OCI-LY7 (cell line): Measurements from ENCODE around the gene CABLES1. TPM values are rescaled to one million over a fixed set of nuclear protein-coding genes. Genes with fewer than 3 reads are reported as not detected.

ENCODE experiments used
- BruUV-seq: library from RNA; stranded (reverse); fragments of 400-500 nt; replicated peaks from 2 replicates; lab custom pipeline; 2021; lab: Mats Ljungman, UMichigan
- CTCF ChIA-PET: fragments of 300-600 bp; sonication (Branson Sonifier 250); formaldehyde crosslinking; loops from one replicate; lab custom pipeline; 2022; ENCODE audit warnings: antibody characterized with exemption; ENCODE audit not compliant: unreplicated experiment; lab: Charles Lee
- POLR2A ChIA-PET: fragments of 300-600 bp; sonication (Branson Sonifier 250); formaldehyde crosslinking; loops from one replicate; lab custom pipeline; 2022; ENCODE audit warnings: antibody characterized with exemption; lab: Charles Lee
- DNase-seq: peaks from one replicate; pipeline ENCODE4 v3.0.0-alpha.2; 2015; ENCODE audit warnings: low spot score
- H2AFZ ChIP-seq: fragments of 200-600 bp; sonication (generic), shearing (Covaris generic); 2 replicates; pipeline ENCODE4 v1.6.1; 2014; ENCODE audit warnings: mild to moderate bottlenecking, antibody characterized with exemption, low read length, moderate library complexity
- H3K27ac ChIP-seq: fragments of 200-600 bp; sonication (generic); 2 replicates; pipeline ENCODE4 v1.5.1; 2014; ENCODE audit warnings: mixed run types, low read depth, mild to moderate bottlenecking, moderate library complexity, low read length, inconsistent platforms; ENCODE audit not compliant: poor library complexity, severe bottlenecking
- H3K36me3 ChIP-seq: fragments of 200-600 bp; sonication (generic); 2 replicates; pipeline ENCODE4 v1.6.1; 2014; ENCODE audit warnings: mild to moderate bottlenecking, antibody characterized with exemption, low read length, moderate library complexity, mixed read lengths; ENCODE audit not compliant: insufficient read depth
- H3K4me1 ChIP-seq: fragments of 200-600 bp; sonication (generic); 2 replicates; pipeline ENCODE4 v1.5.1; 2014; ENCODE audit warnings: mild to moderate bottlenecking, low read length; ENCODE audit not compliant: insufficient read depth, poor library complexity, severe bottlenecking
- H3K4me2 ChIP-seq: fragments of 200-600 bp; sonication (generic); 2 replicates; pipeline ENCODE4 v1.6.1; 2014; ENCODE audit warnings: mild to moderate bottlenecking, low read length
- H3K4me3 ChIP-seq: fragments of 200-600 bp; sonication (generic); 2 replicates; pipeline ENCODE4 v1.5.1; 2014; ENCODE audit warnings: mild to moderate bottlenecking, low read depth, low read length; ENCODE audit not compliant: poor library complexity, severe bottlenecking
- H3K79me2 ChIP-seq: fragments of 200-600 bp; sonication (generic); 2 replicates; pipeline ENCODE4 v1.6.1; 2016; ENCODE audit warnings: low read depth, mild to moderate bottlenecking, low read length, moderate library complexity, mixed read lengths; ENCODE audit not compliant: insufficient read depth
- H3K9me2 ChIP-seq: fragments of 200-600 bp; sonication (generic); 2 replicates; pipeline ENCODE4 v1.6.1; 2016; ENCODE audit warnings: mild to moderate bottlenecking, low read length, mixed read lengths; ENCODE audit not compliant: insufficient read depth
- H3K9me3 ChIP-seq: fragments of 200-600 bp; sonication (generic); 2 replicates; pipeline ENCODE4 v1.6.1; 2014; ENCODE audit warnings: mild to moderate bottlenecking, mixed run types, low read length, mixed read lengths
- H4K20me1 ChIP-seq: fragments of 200-600 bp; sonication (generic); 2 replicates; pipeline ENCODE4 v1.6.1; 2014; ENCODE audit warnings: mild to moderate bottlenecking, antibody characterized with exemption, low read length, moderate library complexity, mixed read lengths; ENCODE audit not compliant: insufficient read depth
- CTCF ChIP-seq: fragments of 200-600 bp; sonication (generic); conservative IDR thresholded peaks from 2 replicates; pipeline ENCODE4 v1.5.1; 2014; ENCODE audit warnings: mild to moderate bottlenecking, antibody characterized with exemption, low read length, moderate library complexity, mixed read lengths
- EZH2phosphoT487 ChIP-seq: fragments of 200-600 bp; sonication (generic); IDR thresholded peaks from 2 replicates; pipeline ENCODE4 v1.6.1; 2018; ENCODE audit warnings: low read depth, borderline replicate concordance, mild to moderate bottlenecking, mixed run types, antibody characterized with exemption, low read length, moderate library complexity, mixed read lengths
- intact Hi-C: fragments of 100-400 bp; cut with micrococcal nuclease; formaldehyde crosslinking; loops from one replicate; pipeline ENCODE4 v1.10.0; 2022; ENCODE audit not compliant: unreplicated experiment
- total RNA-seq, 2 experiments: library from RNA; depleted of rRNA in 1 of 2; stranded (reverse); fragments of >200 nt in 1 of 2; shearing (Covaris generic) in 1 of 2; gene quantifications; 2 replicates each; pipeline ENCODE4 v1.2.3, GENCODE V29; 2014 to 2022

CABLES1 gene
- total RNA-seq, 2 experiments from 2014 or later, result 20.6 to 28.7 TPM

GRCh38 chr18:23129355-23130002 is 5.8 kb upstream of the CABLES1 start:
- H3K9me3 ChIP-seq, result no peaks in the 10 kb centered on the region
- BruUV-seq, result no TSS peak
- no peaks in the 10 kb centered on the region for H4K20me1 ChIP-seq

GRCh38 chr18:23131693-23132319 is 3.5 kb upstream of the CABLES1 start:
- H4K20me1 ChIP-seq, result no peaks in the 10 kb centered on the region
- H3K79me2 ChIP-seq, result peaks cover 11% of the 10 kb centered on the region; the same call in 1 of the 2 replicates
- no peaks in the 10 kb centered on the region for H3K36me3 ChIP-seq
- peak overlapping the region; percentile 41 for H3K4me2 ChIP-seq
- TF ChIP-seq CTCF, result peak; percentile 95
- TF ChIP-seq EZH2phosphoT487, result no peak
- peak; percentile 88 for DNase-seq
- intact Hi-C loops, result loop anchor here (1.0 to 5.0 kb wide), 5 partner anchors 60 to 280 kb away; partner anchors contain the start of gene RBBP8
- no peaks in the 10 kb centered on the region for H3K9me3 ChIP-seq
- no peak overlapping the region for H3K4me3 ChIP-seq
- peak overlapping the region; percentile 6 for H3K27ac ChIP-seq
- H2AFZ ChIP-seq, result peak overlapping the region; percentile 61; the same call in 1 of the 2 replicates
- peaks cover 55% of the 10 kb centered on the region for H3K4me1 ChIP-seq
- H3K9me2 ChIP-seq, result no peaks in the 10 kb centered on the region
- ChIA-PET POLR2A (interaction anchor here (0.7 kb wide), 1 partner anchor 10 kb away, joined by 3 read pairs; no protein-coding TSS in a partner anchor), CTCF (interaction anchor here (0.5 to 1.0 kb wide), 3 partner anchors 74 to 280 kb away, joined by 3 read pairs; no protein-coding TSS in a partner anchor)
- BruUV-seq, result no TSS peak

More at GRCh38 chr18:23129355-23130002, 5.8 kb upstream of the CABLES1 start:
- CTCF ChIA-PET, result no interaction called here
- H2AFZ ChIP-seq, result no peak overlapping the region
- H3K36me3 ChIP-seq, result no peaks in the 10 kb centered on the region
- no peak for DNase-seq
- H3K9me2 ChIP-seq, result no peaks in the 10 kb centered on the region
- no peak overlapping the region for H3K4me3 ChIP-seq
- POLR2A ChIA-PET, result interaction anchor here (1.0 kb wide), 2 partner anchors 293 to 325 kb away, joined by 3 read pairs; no protein-coding TSS in a partner anchor
- no peak for TF ChIP-seq EZH2phosphoT487
- TF ChIP-seq CTCF, result no peak
- peaks cover 41% of the 10 kb centered on the region for H3K4me1 ChIP-seq
- H3K4me2 ChIP-seq, result no peak overlapping the region
- intact Hi-C loops, result loop anchor here (5.0 kb wide), 3 partner anchors 57 to 197 kb away; partner anchors contain the start of gene RBBP8
- no peak overlapping the region for H3K27ac ChIP-seq
- no peaks in the 10 kb centered on the region for H3K79me2 ChIP-seq
